ENCODE measurements around the gene ARMC3.
"Not testable (repeated sequence)": the region's sequence is repeated elsewhere in the genome, so short reads cannot be mapped to it uniquely, and the experiment has no call there.

Gene ARMC3

GRCh38 chr10:23053036-23053435 lies 125.2 kb downstream of the ARMC3 start:
- TF ChIP-seq POLR2AphosphoS5 (IDR thresholded peaks at IDR 0.05; ENCODE audit: low read depth, low read length): no peak
- TF ChIP-seq POU2F2 (IDR thresholded peaks at IDR 0.05; ENCODE audit: low read depth, low read length): no peak
- TF ChIP-seq POLR2A (IDR thresholded peaks at IDR 0.05; ENCODE audit: low read depth, low read length): no peak
- no peak for TF ChIP-seq TAF1 (IDR thresholded peaks at IDR 0.05; ENCODE audit: low read depth, low read length)
- no peak for TF ChIP-seq PAX5 (IDR thresholded peaks at IDR 0.05; ENCODE audit: insufficient read depth, low read length, severe bottlenecking)
- no peak for TF ChIP-seq SPI1 (IDR thresholded peaks at IDR 0.05; ENCODE audit: low read depth, low read length)
- DNase-seq (ENCODE audit: insufficient read length, low spot score) (no peak), FAIRE-seq (no peak)

GRCh38 chr10:23055424-23056185 lies 127.8 kb downstream of the ARMC3 start:
- DNase-seq (ENCODE audit: insufficient read length, low spot score) (no peak), FAIRE-seq (no peak)
- TF ChIP-seq PAX5 (IDR thresholded peaks at IDR 0.05; ENCODE audit: insufficient read depth, low read length, severe bottlenecking): no peak
- TF ChIP-seq POLR2AphosphoS5 (IDR thresholded peaks at IDR 0.05; ENCODE audit: low read depth, low read length): no peak

- FAIRE-seq (no peak), DNase-seq (ENCODE audit: insufficient read length, low spot score) (no peak)
- TF ChIP-seq POLR2AphosphoS5 (IDR thresholded peaks at IDR 0.05; ENCODE audit: low read depth, low read length) (no peak), TAF1 (IDR thresholded peaks at IDR 0.05; ENCODE audit: low read depth, low read length) (no peak), PAX5 (IDR thresholded peaks at IDR 0.05; ENCODE audit: insufficient read depth, low read length, severe bottlenecking) (no peak), POLR2A (IDR thresholded peaks at IDR 0.05; ENCODE audit: low read depth, low read length) (no peak)
Measured at GRCh38 chr10:23056186-23056579, 128.3 kb downstream of the ARMC3 start.

- no peak for FAIRE-seq
- TF ChIP-seq SPI1 (IDR thresholded peaks at IDR 0.05; ENCODE audit: low read depth, low read length) (no peak), TAF1 (IDR thresholded peaks at IDR 0.05; ENCODE audit: low read depth, low read length) (no peak), POLR2A (IDR thresholded peaks at IDR 0.05; ENCODE audit: low read depth, low read length) (no peak), PAX5 (IDR thresholded peaks at IDR 0.05; ENCODE audit: insufficient read depth, low read length, severe bottlenecking) (no peak), POU2F2 (IDR thresholded peaks at IDR 0.05; ENCODE audit: low read depth, low read length) (no peak), POLR2AphosphoS5 (IDR thresholded peaks at IDR 0.05; ENCODE audit: low read depth, low read length) (no peak)
- no peak for DNase-seq (ENCODE audit: insufficient read length, low spot score)
Measured at GRCh38 chr10:23058366-23058765, 130.5 kb downstream of the ARMC3 start.

- TF ChIP-seq TAF1 (IDR thresholded peaks at IDR 0.05; ENCODE audit: low read depth, low read length) (no peak), POLR2A (IDR thresholded peaks at IDR 0.05; ENCODE audit: low read depth, low read length) (no peak), POU2F2 (IDR thresholded peaks at IDR 0.05; ENCODE audit: low read depth, low read length) (no peak), POLR2AphosphoS5 (IDR thresholded peaks at IDR 0.05; ENCODE audit: low read depth, low read length) (no peak), SPI1 (IDR thresholded peaks at IDR 0.05; ENCODE audit: low read depth, low read length) (no peak), PAX5 (IDR thresholded peaks at IDR 0.05; ENCODE audit: insufficient read depth, low read length, severe bottlenecking) (no peak)
- DNase-seq (ENCODE audit: insufficient read length, low spot score) (no peak), FAIRE-seq (no peak)
Measured at GRCh38 chr10:23060918-23061317, 133.1 kb downstream of the ARMC3 start.

- TF ChIP-seq SPI1 (IDR thresholded peaks at IDR 0.05; ENCODE audit: low read depth, low read length) (no peak), POLR2A (IDR thresholded peaks at IDR 0.05; ENCODE audit: low read depth, low read length) (no peak), POLR2AphosphoS5 (IDR thresholded peaks at IDR 0.05; ENCODE audit: low read depth, low read length) (no peak), PAX5 (IDR thresholded peaks at IDR 0.05; ENCODE audit: insufficient read depth, low read length, severe bottlenecking) (no peak), TAF1 (IDR thresholded peaks at IDR 0.05; ENCODE audit: low read depth, low read length) (no peak), POU2F2 (IDR thresholded peaks at IDR 0.05; ENCODE audit: low read depth, low read length) (no peak)
- no peak for FAIRE-seq
- DNase-seq (ENCODE audit: insufficient read length, low spot score): no peak
Measured at GRCh38 chr10:23063045-23063972, 135.5 kb downstream of the ARMC3 start.

- DNase-seq (ENCODE audit: insufficient read length, low spot score) (no peak), FAIRE-seq (no peak)
- TF ChIP-seq TAF1 (IDR thresholded peaks at IDR 0.05; ENCODE audit: low read depth, low read length): no peak
- no peak for TF ChIP-seq PAX5 (IDR thresholded peaks at IDR 0.05; ENCODE audit: insufficient read depth, low read length, severe bottlenecking)
- TF ChIP-seq SPI1 (IDR thresholded peaks at IDR 0.05; ENCODE audit: low read depth, low read length): no peak
- TF ChIP-seq POLR2AphosphoS5 (IDR thresholded peaks at IDR 0.05; ENCODE audit: low read depth, low read length): no peak
- no peak for TF ChIP-seq POU2F2 (IDR thresholded peaks at IDR 0.05; ENCODE audit: low read depth, low read length)
- no peak for TF ChIP-seq POLR2A (IDR thresholded peaks at IDR 0.05; ENCODE audit: low read depth, low read length)
Measured at GRCh38 chr10:23063973-23064812, 136.3 kb downstream of the ARMC3 start.

GRCh38 chr10:23064813-23065114 lies 136.9 kb downstream of the ARMC3 start:
- FAIRE-seq; DNase-seq (ENCODE audit: insufficient read length, low spot score): not testable (repeated sequence)

GRCh38 chr10:23065181-23065948 lies 137.5 kb downstream of the ARMC3 start:
- FAIRE-seq (no peak), DNase-seq (ENCODE audit: insufficient read length, low spot score) (no peak)
- TF ChIP-seq POLR2A (IDR thresholded peaks at IDR 0.05; ENCODE audit: low read depth, low read length) (no peak), POLR2AphosphoS5 (IDR thresholded peaks at IDR 0.05; ENCODE audit: low read depth, low read length) (no peak)
